GM12878 (cell line): ENCODE data around the gene HMGN1. TPM values are rescaled to one million over a fixed set of nuclear protein-coding genes. Genes with fewer than 3 reads are reported as not detected.

Experiments used
- ATAC-seq: fragments of 200-7000 bp; cut with Tn5 transposase; 3 replicates; pipeline ENCODE4 v1.9.1; 2020; ENCODE audit warnings: mild to moderate bottlenecking, moderate library complexity
- BruUV-seq: library from RNA; stranded (reverse); fragments of 400-500 nt; replicated peaks from 2 replicates; lab custom pipeline; 2021; lab: Mats Ljungman, UMichigan
- CTCF ChIA-PET: fragments of 300-600 bp; sonication (Branson Sonifier 250); formaldehyde crosslinking; extraction: SDS; loops from one replicate; lab custom pipeline; 2021; ENCODE audit warnings: inconsistent platforms; lab: Yijun Ruan, JAX
- POLR2A ChIA-PET: fragments of 350-600 bp; formaldehyde crosslinking; extraction: SDS; loops from one replicate; lab custom pipeline; 2021; ENCODE audit warnings: inconsistent platforms; lab: Charles Lee
- RAD21 ChIA-PET: fragments of 300-600 bp; sonication (Branson Sonifier 250); formaldehyde crosslinking; loops from one replicate; lab custom pipeline; 2023; ENCODE audit warnings: antibody characterized with exemption; ENCODE audit not compliant: unreplicated experiment; lab: Charles Lee
- SMC1A ChIA-PET: fragments of 300-600 bp; sonication (Branson Sonifier 250); formaldehyde crosslinking; loops from one replicate; lab custom pipeline; 2023; ENCODE audit not compliant: unreplicated experiment, uncharacterized antibody; lab: Charles Lee
- DNase-seq: peaks from one replicate; pipeline ENCODE4 v3.0.0-alpha.2; 2011; ENCODE audit warnings: low read depth, low spot score
- FAIRE-seq: peaks from 3 replicates; lab custom pipeline; 2011; peaks lifted over from hg19 to GRCh38; lab: Jason Lieb, UNC
- H2AFZ ChIP-seq: 2 replicates; pipeline ENCODE4 v1.6.0; 2011; ENCODE audit warnings: low read depth, low read length, control low read depth; ENCODE audit not compliant: control insufficient read depth
- H3K27ac ChIP-seq: 2 replicates; pipeline ENCODE4 v1.5.1; 2011; ENCODE audit warnings: control low read depth; ENCODE audit not compliant: control insufficient read depth, insufficient read depth
- H3K27me3 ChIP-seq, 2 experiments: replicated peaks in 1 of 2; 2 replicates each; pipeline versions ENCODE4 v1.6.0 to v1.6.1; 2011; ENCODE audit warnings: low read length in 1 of 2; ENCODE audit not compliant: control insufficient read depth in 2 of 2, insufficient read depth in 2 of 2
- H3K36me3 ChIP-seq, 2 experiments: 2 replicates each; pipeline ENCODE4 v1.5.1; 2011; ENCODE audit warnings: low read length in 1 of 2; ENCODE audit not compliant: control insufficient read depth in 2 of 2, insufficient read depth in 2 of 2
- H3K4me1 ChIP-seq: 2 replicates; pipeline ENCODE4 v1.6.1; 2011; ENCODE audit warnings: mild to moderate bottlenecking, low read length, moderate library complexity, mixed read lengths; ENCODE audit not compliant: control insufficient read depth, insufficient read depth
- H3K4me2 ChIP-seq: 2 replicates; pipeline ENCODE4 v1.6.0; 2011; ENCODE audit warnings: control low read depth; ENCODE audit not compliant: control insufficient read depth, insufficient read depth
- H3K4me3 ChIP-seq: fragments of 200-600 bp; sonication (generic); 2 replicates; pipeline ENCODE4 v1.5.1; 2016
- H3K79me2 ChIP-seq: 2 replicates; pipeline ENCODE4 v1.6.0; 2011; ENCODE audit warnings: low read length; ENCODE audit not compliant: control insufficient read depth, insufficient read depth
- H3K9ac ChIP-seq: 2 replicates; pipeline ENCODE4 v1.8.0; 2011; ENCODE audit warnings: low read length, control low read depth, mixed read lengths; ENCODE audit not compliant: control insufficient read depth, insufficient read depth
- H3K9me3 ChIP-seq: replicated peaks from 3 replicates; pipeline ENCODE4 v1.5.1; 2011; ENCODE audit warnings: mild to moderate bottlenecking, low read length; ENCODE audit not compliant: control insufficient read depth, insufficient read depth
- H4K20me1 ChIP-seq: 2 replicates; pipeline ENCODE4 v1.6.0; 2011; ENCODE audit not compliant: control insufficient read depth, insufficient read depth
- GABPA ChIP-seq: IDR thresholded peaks from 2 replicates; pipeline ENCODE4 v1.6.1; 2014; ENCODE audit warnings: antibody characterized with exemption, low read depth, mild to moderate bottlenecking, inconsistent platforms
- KDM1A ChIP-seq: fragments of 200-600 bp; sonication (generic); IDR thresholded peaks from 2 replicates; pipeline ENCODE4 v1.6.1; 2016; ENCODE audit warnings: borderline replicate concordance
- MYC ChIP-seq: IDR thresholded peaks from 2 replicates; pipeline ENCODE4 v1.6.1; 2011; ENCODE audit warnings: mild to moderate bottlenecking, low read length, moderate library complexity, inconsistent platforms; ENCODE audit not compliant: insufficient read depth, insufficient replicate concordance, insufficient read length, severe bottlenecking
- STAT1 ChIP-seq: fragments of 450-650 bp; conservative IDR thresholded peaks from 2 replicates; pipeline ENCODE4 v1.6.1; 2014; ENCODE audit warnings: antibody characterized with exemption, mild to moderate bottlenecking
- SUZ12 ChIP-seq: fragments of 200-600 bp; sonication (generic); IDR thresholded peaks from one replicate; pipeline ENCODE4 v1.6.1; 2018; ENCODE audit warnings: antibody characterized with exemption, mild to moderate bottlenecking; ENCODE audit not compliant: unreplicated experiment
- WGBS: methylation state at CpG from one replicate; pipeline ENCODE4 v1.1.6; 2016; ENCODE audit warnings: low lambda C conversion rate; ENCODE audit not compliant: insufficient replicate concordance, insufficient coverage; ENCODE audit errors: missing lambda C conversion rate; 5-methylcytosine and 5-hydroxymethylcytosine counted together
- in situ Hi-C: fragments of 300-500 bp; cut with MboI; formaldehyde crosslinking; loops from 9 replicates; pipeline ENCODE4 v1.14.3; 2018; ENCODE audit warnings: mixed read lengths
- intact Hi-C: fragments of 100-400 bp; cut with micrococcal nuclease; formaldehyde crosslinking; loops from one replicate; pipeline ENCODE4 v1.14.2; 2022; ENCODE audit not compliant: unreplicated experiment
- polyA plus RNA-seq, 11 experiments: library from polyadenylated mRNA; depleted of rRNA in 4 of 11; unstranded in 6 of 11; stranded (reverse) in 5 of 11; fragments of >200 nt; fragmentation: Nextera tagmentation in 4 of 11; fragmentation: Illumina TruSeq in 1 of 11; extraction: Ambion mirVana in 4 of 11; extraction: Trizol in 1 of 11; gene quantifications; 1 replicate in 1 of 11; 2 replicates in 10 of 11; pipeline versions ENCODE4 v1.2.1 to v1.2.3, GENCODE V29; 2011 to 2016; ENCODE audit warnings: inconsistent platforms in 2 of 11, missing spikeins in 2 of 11, low read depth in 1 of 11
- total RNA-seq, 4 experiments: library from RNA; depleted of rRNA in 3 of 4; stranded (reverse); fragments of >200 nt in 3 of 4; fragmentation: Illumina TruSeq in 1 of 4; extraction: Trizol in 1 of 4; gene quantifications; 2 replicates each; pipeline versions ENCODE4 v1.2.1 to v1.2.3, GENCODE V29; 2013 to 2021

The HMGN1 gene
- total and polyA plus RNA-seq, 10 of the 15 experiments (the other 5 are each of a cell fraction or from before 2014, with no cell fraction given): 120 to 798 (median 396) TPM

DNA sequence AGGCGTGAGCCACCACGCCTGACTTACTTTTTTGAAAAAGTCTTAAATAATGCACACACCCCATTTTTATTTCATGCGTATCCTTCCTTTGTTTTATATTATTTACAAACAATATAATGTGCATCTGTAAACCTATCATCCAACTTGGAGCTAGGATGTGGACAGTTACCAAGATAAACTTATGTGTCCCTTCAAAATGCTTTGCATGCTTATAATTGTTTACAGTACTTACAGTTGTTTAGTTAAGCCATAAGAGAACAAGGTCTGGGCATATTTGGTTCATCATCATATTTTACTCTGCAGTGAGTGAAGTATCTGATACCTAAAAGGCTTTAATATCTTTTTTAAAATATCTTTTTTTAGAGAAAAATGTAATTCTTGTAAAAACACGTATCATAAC, 16.1 kb upstream of the HMGN1 start:
- no peak for ATAC-seq
- DNase-seq: no peak
- WGBS: 50% methylated on average over 4 of the region's 4 CpGs
- H2AFZ ChIP-seq: no peak overlapping the region
- intact Hi-C loops: no loop called here
- H4K20me1 ChIP-seq: no peaks in the 10 kb centered on the region
- POLR2A ChIA-PET: no interaction called here
- in situ Hi-C loops: no loop called here
- H3K9ac ChIP-seq: no peak overlapping the region
- SMC1A ChIA-PET: no interaction called here
- TF ChIP-seq KDM1A (no peak), STAT1 (no peak)
- no peaks in the 10 kb centered on the region for H3K79me2 ChIP-seq
- FAIRE-seq: no peak
- RAD21 ChIA-PET: no interaction called here
- H3K4me1 ChIP-seq: no peaks in the 10 kb centered on the region
- H3K36me3 ChIP-seq: no peaks in the 10 kb centered on the region
- H3K4me3 ChIP-seq: no peak overlapping the region
- H3K4me2 ChIP-seq: no peak overlapping the region
- BruUV-seq: no TSS peak
- no peaks in the 10 kb centered on the region for H3K27me3 ChIP-seq
- CTCF ChIA-PET: no interaction called here
- no peaks in the 10 kb centered on the region for H3K9me3 ChIP-seq
- H3K27ac ChIP-seq: no peak overlapping the region

DNA sequence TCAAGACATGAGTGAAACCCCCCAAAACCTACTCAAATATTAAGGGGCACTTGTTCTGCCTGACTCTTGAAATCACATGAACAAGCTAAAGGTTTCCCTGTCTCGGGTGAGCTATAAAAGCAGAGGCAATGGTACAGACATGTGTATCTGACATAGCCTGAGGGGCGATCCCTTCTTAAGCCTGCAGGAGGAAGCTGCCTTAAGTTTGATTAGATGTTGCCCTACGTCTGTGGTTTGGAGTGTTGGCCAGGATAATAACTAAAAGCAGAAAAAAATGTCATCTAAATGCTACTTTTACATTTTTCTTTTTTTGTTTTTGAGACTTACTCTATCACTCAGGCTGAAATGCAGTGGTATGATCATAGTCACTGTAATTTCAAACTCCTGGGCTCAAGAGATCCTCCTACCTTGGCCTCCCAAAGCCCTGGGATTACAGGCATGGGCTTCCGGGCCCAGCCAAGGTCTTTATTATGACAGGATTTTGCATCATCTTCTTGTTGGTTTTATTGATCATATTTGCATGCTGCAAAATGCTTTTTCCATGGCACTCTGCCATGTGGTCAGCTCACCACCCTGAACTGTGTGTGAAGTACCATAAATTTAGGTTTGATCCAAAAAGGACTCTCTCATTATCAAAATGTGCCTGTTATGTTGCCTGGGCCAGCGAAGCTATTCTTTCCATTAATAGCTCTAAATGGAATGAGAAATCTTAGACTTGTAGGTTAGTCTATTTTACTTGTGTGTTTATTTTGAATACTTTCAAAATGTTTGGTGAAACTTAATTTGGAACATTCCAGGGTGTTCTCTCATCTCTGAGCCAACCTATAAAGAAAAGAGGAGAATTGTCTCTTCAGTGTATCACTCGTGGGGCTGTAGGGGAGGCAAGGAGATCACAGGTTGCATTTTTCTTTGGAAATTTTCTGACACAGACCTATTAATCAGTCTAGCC, 15.0 kb upstream of the HMGN1 start:
- RAD21 ChIA-PET: no interaction called here
- BruUV-seq: no TSS peak

More for the DNA sequence above, 15.0 kb upstream of the HMGN1 start:
- 37% methylated on average over 6 of the region's 6 CpGs for WGBS
- H3K9ac ChIP-seq: no peak overlapping the region
- no peak overlapping the region for H3K27ac ChIP-seq
- H3K4me1 ChIP-seq: no peaks in the 10 kb centered on the region
- no peaks in the 10 kb centered on the region for H3K79me2 ChIP-seq
- FAIRE-seq (no peak), DNase-seq (no peak), ATAC-seq (no peak)
- no peak overlapping the region for H3K4me3 ChIP-seq
- SMC1A ChIA-PET: interaction anchor here (1.6 kb wide), 1 partner anchor 78 kb away, joined by 5 read pairs; no protein-coding TSS in a partner anchor
- no peak overlapping the region for H3K4me2 ChIP-seq
- no peaks in the 10 kb centered on the region for H4K20me1 ChIP-seq
- H3K9me3 ChIP-seq: no peaks in the 10 kb centered on the region
- in situ Hi-C loops: no loop called here
- H2AFZ ChIP-seq: no peak overlapping the region
- TF ChIP-seq MYC: no peak
- no peak for TF ChIP-seq GABPA
- TF ChIP-seq SUZ12: no peak
- no peaks in the 10 kb centered on the region for H3K36me3 ChIP-seq
- no peaks in the 10 kb centered on the region for H3K27me3 ChIP-seq
- CTCF ChIA-PET: no interaction called here
- intact Hi-C loops: no loop called here
- POLR2A ChIA-PET: interaction anchor here (0.7 kb wide), 1 partner anchor 14 kb away, joined by 3 read pairs; no protein-coding TSS in a partner anchor
